ENCODE data around the gene SHTN1.

- TF ChIP-seq, protein P1, sequence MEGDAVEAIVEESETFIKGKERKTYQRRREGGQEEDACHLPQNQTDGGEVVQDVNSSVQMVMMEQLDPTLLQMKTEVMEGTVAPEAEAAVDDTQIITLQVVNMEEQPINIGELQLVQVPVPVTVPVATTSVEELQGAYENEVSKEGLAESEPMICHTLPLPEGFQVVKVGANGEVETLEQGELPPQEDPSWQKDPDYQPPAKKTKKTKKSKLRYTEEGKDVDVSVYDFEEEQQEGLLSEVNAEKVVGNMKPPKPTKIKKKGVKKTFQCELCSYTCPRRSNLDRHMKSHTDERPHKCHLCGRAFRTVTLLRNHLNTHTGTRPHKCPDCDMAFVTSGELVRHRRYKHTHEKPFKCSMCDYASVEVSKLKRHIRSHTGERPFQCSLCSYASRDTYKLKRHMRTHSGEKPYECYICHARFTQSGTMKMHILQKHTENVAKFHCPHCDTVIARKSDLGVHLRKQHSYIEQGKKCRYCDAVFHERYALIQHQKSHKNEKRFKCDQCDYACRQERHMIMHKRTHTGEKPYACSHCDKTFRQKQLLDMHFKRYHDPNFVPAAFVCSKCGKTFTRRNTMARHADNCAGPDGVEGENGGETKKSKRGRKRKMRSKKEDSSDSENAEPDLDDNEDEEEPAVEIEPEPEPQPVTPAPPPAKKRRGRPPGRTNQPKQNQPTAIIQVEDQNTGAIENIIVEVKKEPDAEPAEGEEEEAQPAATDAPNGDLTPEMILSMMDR (IDR thresholded peaks at IDR 0.05) = no peak
- TF ChIP-seq POLR2A (IDR thresholded peaks at IDR 0.05) = no peak
Observed at GRCh38 chr10:116919706-116920105, 85.3 kb downstream of the SHTN1 start.
